Subcutaneous adipose tissue (tissue), 4 donors: ENCODE data around the gene TRANK1. TPM values are rescaled to one million over a fixed set of nuclear protein-coding genes. Genes with fewer than 3 reads are reported as not detected.

Experiments used
- CTCF ChIP-seq: fragments of 450-650 bp; IDR thresholded peaks from one replicate; pipeline ENCODE4 v1.5.1; 2016; ENCODE audit warnings: low read depth, mild to moderate bottlenecking, control low read depth, antibody characterized with exemption, moderate library complexity
- total RNA-seq, 4 donors: library from RNA; depleted of rRNA; stranded (reverse); fragments of >200 nt; gene quantifications; one replicate each; pipeline ENCODE4 v1.1.0, GENCODE V29; 2016

Gene TRANK1
- total RNA-seq, 4 donors from 2014 or later = 9.1 to 25.0 (median 17.7) TPM

GRCh38 chr3:36823806-36824205, 121.0 kb downstream of the TRANK1 start:
- TF ChIP-seq CTCF = no peak

GRCh38 chr3:36820083-36820482, 124.8 kb downstream of the TRANK1 start:
- no peak for TF ChIP-seq CTCF

GRCh38 chr3:36817806-36818533, 126.9 kb downstream of the TRANK1 start:
- TF ChIP-seq CTCF = no peak

GRCh38 chr3:36815375-36815774, 129.5 kb downstream of the TRANK1 start:
- no peak for TF ChIP-seq CTCF

GRCh38 chr3:36814776-36815175, 130.1 kb downstream of the TRANK1 start:
- no peak for TF ChIP-seq CTCF

GRCh38 chr3:36814066-36814717, 130.7 kb downstream of the TRANK1 start:
- no peak for TF ChIP-seq CTCF

GRCh38 chr3:36813305-36813704, 131.5 kb downstream of the TRANK1 start:
- TF ChIP-seq CTCF = no peak
